ENCODE measurements around the gene PDSS1. TPM values are rescaled to one million over a fixed set of nuclear protein-coding genes. Genes with fewer than 3 reads are reported as not detected.

The PDSS1 gene
- total RNA-seq, 2 donors from 2014 or later = 14.0 to 31.3 TPM

GRCh38 chr10:26737730-26738129 lies 40.2 kb downstream of the PDSS1 start:
- Mint-ChIP-seq H3K36me3 (peaks cover 29% of the 10 kb centered on the region), H3K4me3 (peak overlapping the region; percentile 80), H3K27ac (peak overlapping the region; percentile 92 to 96), H3K9me3 (no peaks in the 10 kb centered on the region), H3K4me1 (ENCODE audit: low read depth in 2 of 2) (peaks cover 36 to 54% of the 10 kb centered on the region in 2 donors), H3K27me3 (no peaks in the 10 kb centered on the region)
- ATAC-seq (peak; percentile 90 to 91), DNase-seq (ENCODE audit: low spot score) (peak; percentile 67)

- DNase-seq (ENCODE audit: low spot score) (no peak), ATAC-seq (no peak)
- Mint-ChIP-seq H3K36me3 (peaks cover 36% of the 10 kb centered on the region), H3K27ac (peak overlapping the region; percentile 92 to 96), H3K9me3 (no peaks in the 10 kb centered on the region), H3K27me3 (no peaks in the 10 kb centered on the region), H3K4me3 (peak overlapping the region; percentile 80), H3K4me1 (ENCODE audit: low read depth in 2 of 2) (peaks cover 35 to 60% of the 10 kb centered on the region in 2 donors)
Observed at GRCh38 chr10:26738301-26738911, 40.9 kb downstream of the PDSS1 start.

- H3K36me3 Mint-ChIP-seq = peaks cover 43% of the 10 kb centered on the region
- H3K27me3 Mint-ChIP-seq = no peaks in the 10 kb centered on the region
- peak overlapping the region; percentile 80 for H3K4me3 Mint-ChIP-seq
- peaks cover 39 to 66% of the 10 kb centered on the region in 2 donors for H3K4me1 Mint-ChIP-seq (ENCODE audit: low read depth in 2 of 2)
- DNase-seq (ENCODE audit: low spot score) = no peak
- peak in 1 of 2 donors; percentile 55 for ATAC-seq
- peak overlapping the region; percentile 92 to 96 for H3K27ac Mint-ChIP-seq
- H3K9me3 Mint-ChIP-seq = no peaks in the 10 kb centered on the region
Observed at GRCh38 chr10:26739071-26739631, 41.6 kb downstream of the PDSS1 start.

- peaks cover 35% of the 10 kb centered on the region for H3K36me3 Mint-ChIP-seq
- no peak overlapping the region for H3K4me3 Mint-ChIP-seq
Observed at GRCh38 chr10:26741368-26741767, 43.9 kb downstream of the PDSS1 start.

GRCh38 chr10:26743091-26743490 lies 45.6 kb downstream of the PDSS1 start:
- Mint-ChIP-seq H3K4me1 (ENCODE audit: low read depth in 2 of 2) (peaks cover 28 to 46% of the 10 kb centered on the region in 2 donors), H3K36me3 (peaks cover 35% of the 10 kb centered on the region), H3K9me3 (no peaks in the 10 kb centered on the region), H3K27ac (peak overlapping the region; percentile 91 to 96), H3K27me3 (no peaks in the 10 kb centered on the region), H3K4me3 (no peak overlapping the region)
- ATAC-seq = no peak
- no peak for DNase-seq (ENCODE audit: low spot score)

More at GRCh38 chr10:26741368-26741767, 43.9 kb downstream of the PDSS1 start:
- Mint-ChIP-seq H3K4me1 (ENCODE audit: low read depth in 2 of 2) (peaks cover 39 to 57% of the 10 kb centered on the region in 2 donors), H3K27me3 (no peaks in the 10 kb centered on the region), H3K27ac (peak overlapping the region in 1 of 2 donors; percentile 96), H3K9me3 (no peaks in the 10 kb centered on the region)
- ATAC-seq = no peak
- DNase-seq (ENCODE audit: low spot score) = no peak

GRCh38 chr10:26743841-26744240 lies 46.3 kb downstream of the PDSS1 start:
- Mint-ChIP-seq H3K4me3 (peak overlapping the region; percentile 13), H3K36me3 (peaks cover 35% of the 10 kb centered on the region), H3K4me1 (ENCODE audit: low read depth in 2 of 2) (peaks cover 26 to 39% of the 10 kb centered on the region in 2 donors), H3K27ac (peak overlapping the region; percentile 91 to 96), H3K9me3 (no peaks in the 10 kb centered on the region), H3K27me3 (no peaks in the 10 kb centered on the region)
- no peak for DNase-seq (ENCODE audit: low spot score)
- no peak for ATAC-seq

GRCh38 chr10:26746061-26746460 lies 48.6 kb downstream of the PDSS1 start:
- Mint-ChIP-seq H3K9me3 (no peaks in the 10 kb centered on the region), H3K27me3 (no peaks in the 10 kb centered on the region), H3K27ac (peak overlapping the region in 1 of 2 donors; percentile 24), H3K4me1 (ENCODE audit: low read depth in 2 of 2) (peaks cover 10 to 21% of the 10 kb centered on the region in 2 donors), H3K4me3 (no peak overlapping the region), H3K36me3 (peaks cover 23% of the 10 kb centered on the region)
- DNase-seq (ENCODE audit: low spot score) (no peak), ATAC-seq (no peak)

GRCh38 chr10:26755443-26755903 lies 58.0 kb downstream of the PDSS1 start:
- no peak for ATAC-seq
- Mint-ChIP-seq H3K4me1 (ENCODE audit: low read depth in 2 of 2) (peaks cover 5% of the 10 kb centered on the region in 2 donors), H3K36me3 (peaks cover 10% of the 10 kb centered on the region)

GRCh38 chr10:26759008-26759407 lies 61.5 kb downstream of the PDSS1 start:
- Mint-ChIP-seq H3K9me3 (no peaks in the 10 kb centered on the region), H3K4me1 (ENCODE audit: low read depth in 2 of 2) (peaks cover 5% of the 10 kb centered on the region in 2 donors), H3K27ac (no peak overlapping the region), H3K36me3 (peaks cover 10% of the 10 kb centered on the region), H3K27me3 (no peaks in the 10 kb centered on the region), H3K4me3 (no peak overlapping the region)
- ATAC-seq = no peak
- DNase-seq (ENCODE audit: low spot score) = no peak

More at GRCh38 chr10:26755443-26755903, 58.0 kb downstream of the PDSS1 start:
- H3K4me3 Mint-ChIP-seq = no peak overlapping the region
- H3K9me3 Mint-ChIP-seq = no peaks in the 10 kb centered on the region
- H3K27ac Mint-ChIP-seq = peak overlapping the region; percentile 17 to 60
- no peaks in the 10 kb centered on the region for H3K27me3 Mint-ChIP-seq
- no peak for DNase-seq (ENCODE audit: low spot score)

GRCh38 chr10:26765549-26765948 lies 68.0 kb downstream of the PDSS1 start:
- no peak overlapping the region for H3K27ac Mint-ChIP-seq
- ATAC-seq = no peak
- H3K9me3 Mint-ChIP-seq = no peaks in the 10 kb centered on the region
- H3K4me3 Mint-ChIP-seq = no peak overlapping the region
- H3K27me3 Mint-ChIP-seq = no peaks in the 10 kb centered on the region
- peaks cover 5 to 8% of the 10 kb centered on the region in 2 donors for H3K4me1 Mint-ChIP-seq (ENCODE audit: low read depth in 2 of 2)
- DNase-seq (ENCODE audit: low spot score) = no peak
- no peaks in the 10 kb centered on the region for H3K36me3 Mint-ChIP-seq

GRCh38 chr10:26770069-26770468 lies 72.6 kb downstream of the PDSS1 start:
- Mint-ChIP-seq H3K36me3 (no peaks in the 10 kb centered on the region), H3K9me3 (no peaks in the 10 kb centered on the region), H3K27me3 (no peaks in the 10 kb centered on the region), H3K27ac (no peak overlapping the region), H3K4me3 (no peak overlapping the region), H3K4me1 (ENCODE audit: low read depth in 2 of 2) (peaks cover 18 to 26% of the 10 kb centered on the region in 2 donors)
- ATAC-seq = no peak
- DNase-seq (ENCODE audit: low spot score) = no peak

GRCh38 chr10:26773633-26774032 lies 76.1 kb downstream of the PDSS1 start:
- Mint-ChIP-seq H3K4me3 (no peak overlapping the region), H3K27me3 (no peaks in the 10 kb centered on the region), H3K4me1 (ENCODE audit: low read depth in 2 of 2) (peaks cover 37 to 46% of the 10 kb centered on the region in 2 donors), H3K36me3 (no peaks in the 10 kb centered on the region), H3K9me3 (no peaks in the 10 kb centered on the region), H3K27ac (peak overlapping the region in 1 of 2 donors; percentile 34)
- DNase-seq (ENCODE audit: low spot score) (no peak), ATAC-seq (no peak)

- Mint-ChIP-seq H3K4me3 (no peak overlapping the region), H3K36me3 (no peaks in the 10 kb centered on the region), H3K9me3 (no peaks in the 10 kb centered on the region), H3K4me1 (ENCODE audit: low read depth in 2 of 2) (peaks cover 52 to 63% of the 10 kb centered on the region in 2 donors), H3K27me3 (no peaks in the 10 kb centered on the region), H3K27ac (peak overlapping the region in 1 of 2 donors; percentile 52)
- ATAC-seq = no peak
- DNase-seq (ENCODE audit: low spot score) = no peak
Observed at GRCh38 chr10:26776258-26776657, 78.8 kb downstream of the PDSS1 start.

GRCh38 chr10:26777686-26778085 lies 80.2 kb downstream of the PDSS1 start:
- Mint-ChIP-seq H3K4me1 (ENCODE audit: low read depth in 2 of 2) (peaks cover 63 to 73% of the 10 kb centered on the region in 2 donors), H3K36me3 (no peaks in the 10 kb centered on the region), H3K4me3 (peak overlapping the region; percentile 19), H3K27ac (peak overlapping the region; percentile 9 to 59), H3K9me3 (no peaks in the 10 kb centered on the region), H3K27me3 (no peaks in the 10 kb centered on the region)
- DNase-seq (ENCODE audit: low spot score) = no peak
- peak; percentile 75 to 77 for ATAC-seq
